GM13977 (cell line): ENCODE results near the gene SNX21.
A peak's percentile ranks its signal among the peaks of the same experiment; 100 is the strongest.
"Not testable (repeated sequence)": the region's sequence is repeated elsewhere in the genome, so short reads cannot be mapped to it uniquely, and the experiment has no call there.

ENCODE experiments used
- DNase-seq: peaks from one replicate; pipeline ENCODE4 v3.0.0; 2012; ENCODE audit warnings: low spot score
- in situ Hi-C: fragments of 300-500 bp; cut with MboI; formaldehyde crosslinking; loops from one replicate; pipeline ENCODE4 v1.12.0; 2022; ENCODE audit warnings: low sequenced_read_pairs, low pct_unique_long_range_greater_than_20kb, mixed read lengths, inconsistent platforms; ENCODE audit not compliant: unreplicated experiment
- TF ChIP-seq, protein P1 (sequence below): IDR thresholded peaks from 2 replicates; pipeline ENCODE4 v1.5.1; 2012; ENCODE audit warnings: mild to moderate bottlenecking, control low read depth; ENCODE audit not compliant: insufficient read depth; ENCODE audit errors: extremely low read depth, missing control alignments

SNX21 gene

GRCh38 chr20:45833030-45833882 is at the start of gene SNX21:
Gene SNX21, plus strand, starts transcription at chr20:45833799. Its CDS starts 121 bp downstream, at chr20:45833920.
- in situ Hi-C loops: no loop called here
- TF ChIP-seq, protein P1, sequence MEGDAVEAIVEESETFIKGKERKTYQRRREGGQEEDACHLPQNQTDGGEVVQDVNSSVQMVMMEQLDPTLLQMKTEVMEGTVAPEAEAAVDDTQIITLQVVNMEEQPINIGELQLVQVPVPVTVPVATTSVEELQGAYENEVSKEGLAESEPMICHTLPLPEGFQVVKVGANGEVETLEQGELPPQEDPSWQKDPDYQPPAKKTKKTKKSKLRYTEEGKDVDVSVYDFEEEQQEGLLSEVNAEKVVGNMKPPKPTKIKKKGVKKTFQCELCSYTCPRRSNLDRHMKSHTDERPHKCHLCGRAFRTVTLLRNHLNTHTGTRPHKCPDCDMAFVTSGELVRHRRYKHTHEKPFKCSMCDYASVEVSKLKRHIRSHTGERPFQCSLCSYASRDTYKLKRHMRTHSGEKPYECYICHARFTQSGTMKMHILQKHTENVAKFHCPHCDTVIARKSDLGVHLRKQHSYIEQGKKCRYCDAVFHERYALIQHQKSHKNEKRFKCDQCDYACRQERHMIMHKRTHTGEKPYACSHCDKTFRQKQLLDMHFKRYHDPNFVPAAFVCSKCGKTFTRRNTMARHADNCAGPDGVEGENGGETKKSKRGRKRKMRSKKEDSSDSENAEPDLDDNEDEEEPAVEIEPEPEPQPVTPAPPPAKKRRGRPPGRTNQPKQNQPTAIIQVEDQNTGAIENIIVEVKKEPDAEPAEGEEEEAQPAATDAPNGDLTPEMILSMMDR: no peak
- DNase-seq: peak; percentile 73

GRCh38 chr20:45788351-45788750 is 45.2 kb upstream of the SNX21 start:
- TF ChIP-seq, protein P1: no peak
- DNase-seq: no peak
- in situ Hi-C loops: no loop called here

DNA sequence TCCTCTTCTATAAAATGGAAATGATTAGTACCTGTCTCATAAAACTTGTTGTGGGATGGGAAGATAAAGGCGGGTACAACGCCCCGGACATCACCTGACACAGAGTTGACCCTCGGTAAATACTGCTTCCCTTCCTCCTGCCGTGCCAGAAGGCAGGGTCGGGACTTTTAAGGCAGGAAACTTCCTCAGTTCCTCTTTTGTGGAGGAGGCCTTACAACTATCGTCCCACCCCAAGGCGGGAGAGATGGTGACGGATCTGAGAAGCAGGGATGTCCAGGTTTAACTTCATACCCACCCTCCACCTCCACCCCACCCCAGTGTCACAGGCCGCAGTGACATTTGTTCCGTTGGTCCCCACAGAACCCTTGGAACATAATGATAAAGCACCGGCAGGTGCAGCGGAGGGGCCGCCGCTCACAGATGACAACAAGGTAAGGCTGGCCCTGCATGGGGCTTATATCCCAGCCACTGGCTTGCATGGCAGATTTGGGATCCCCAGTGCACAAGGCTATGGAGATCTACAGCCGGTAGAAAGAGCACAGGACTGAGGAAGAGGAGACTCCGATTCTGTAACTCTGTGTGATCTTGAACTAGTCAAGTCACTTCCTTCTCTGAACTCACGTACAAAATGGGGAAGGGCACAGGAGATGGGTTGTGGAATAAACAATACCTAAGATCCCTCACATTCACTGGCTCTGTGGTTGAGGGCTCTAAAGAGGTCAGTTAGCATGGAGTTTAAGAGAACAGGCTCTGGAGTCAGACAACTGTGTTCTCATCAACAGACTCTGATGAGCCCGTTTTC is 41.1 kb upstream of the SNX21 start:
- TF ChIP-seq, protein P1: no peak
- in situ Hi-C loops: no loop called here
- peak; percentile 34 for DNase-seq

DNA sequence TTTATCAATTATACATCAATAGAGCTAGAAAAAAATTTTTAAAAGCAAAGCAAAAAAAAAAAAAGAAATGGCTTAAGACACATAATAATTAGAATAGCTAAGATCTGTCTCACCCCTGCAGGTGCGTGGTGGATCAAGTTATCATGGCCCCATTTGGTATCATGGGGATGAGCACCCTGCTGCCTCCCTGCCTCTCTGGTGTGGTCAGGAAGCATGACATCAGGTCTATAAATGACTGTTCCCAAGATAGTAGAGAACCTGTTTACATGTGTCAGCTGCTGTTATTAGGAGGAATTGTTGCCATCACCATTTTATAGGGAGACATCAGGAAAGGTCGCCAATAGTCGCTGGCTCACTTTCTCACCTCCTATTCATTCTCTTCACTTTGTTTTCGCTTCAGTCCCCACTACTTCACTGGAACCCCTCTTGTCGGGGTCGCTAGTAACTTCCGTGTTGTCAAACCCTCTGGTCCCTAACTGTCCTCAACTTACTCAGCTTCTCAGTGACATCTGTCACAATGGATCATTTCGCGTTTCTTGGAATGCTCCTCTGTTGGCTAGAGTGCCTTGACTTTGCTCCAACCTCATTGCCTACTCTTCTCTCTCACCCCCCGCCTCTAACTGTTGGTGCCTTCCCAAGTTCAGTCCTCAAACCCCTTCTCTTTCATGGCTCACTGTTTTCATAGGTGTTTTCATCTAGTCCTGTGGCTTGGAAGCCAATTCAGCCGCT is 37.1 kb upstream of the SNX21 start:
- no peak for DNase-seq
- TF ChIP-seq, protein P1: no peak
- in situ Hi-C loops: no loop called here

GRCh38 chr20:45797510-45797909 is 36.1 kb upstream of the SNX21 start:
- DNase-seq, in situ Hi-C loops: not testable (repeated sequence)

- DNase-seq, in situ Hi-C loops: not testable (repeated sequence)
Measured at GRCh38 chr20:45797955-45798354, 35.6 kb upstream of the SNX21 start.

- in situ Hi-C loops: no loop called here
- TF ChIP-seq, protein P1: peak; percentile 74
- DNase-seq: peak; percentile 66
Measured at GRCh38 chr20:45798935-45799642, 34.5 kb upstream of the SNX21 start.
